Measurements from ENCODE around the gene FXN.
"Not testable (repeated sequence)": the region's sequence is repeated elsewhere in the genome, so short reads cannot be mapped to it uniquely, and the experiment has no call there.

FXN gene

GRCh38 chr9:69071059-69071458 lies 35.5 kb downstream of the FXN start:
- no peak for DNase-seq

GRCh38 chr9:69073103-69073502 lies 37.6 kb downstream of the FXN start:
- no peak for DNase-seq

- DNase-seq, result no peak
Measured at GRCh38 chr9:69074801-69075200, 39.2 kb downstream of the FXN start.

- DNase-seq, result no peak
Measured at GRCh38 chr9:69076550-69076949, 41.0 kb downstream of the FXN start.

- no peak for DNase-seq
Measured at GRCh38 chr9:69078069-69078468, 42.5 kb downstream of the FXN start.

DNA sequence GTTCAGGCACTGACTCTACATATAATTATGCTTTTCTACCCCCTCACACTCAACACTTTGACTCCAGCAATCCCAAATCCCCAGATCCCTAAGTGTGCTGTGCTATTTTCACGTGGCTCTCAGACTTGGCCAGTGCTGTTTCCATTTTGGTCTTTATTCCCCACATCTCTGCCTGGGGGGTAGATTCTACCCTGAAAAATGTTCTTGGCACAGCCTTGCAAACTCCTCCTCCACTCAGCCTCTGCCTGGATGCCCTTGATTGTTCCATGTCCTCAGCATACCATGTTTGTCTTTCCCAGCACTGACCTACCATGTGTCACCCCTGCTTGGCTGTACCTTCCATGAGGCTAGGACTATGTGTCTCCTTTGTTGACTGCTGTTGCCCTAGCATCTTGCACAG lies 43.0 kb downstream of the FXN start:
- DNase-seq, result no peak

GRCh38 chr9:69079186-69079585 lies 43.6 kb downstream of the FXN start:
- DNase-seq, result no peak

DNA sequence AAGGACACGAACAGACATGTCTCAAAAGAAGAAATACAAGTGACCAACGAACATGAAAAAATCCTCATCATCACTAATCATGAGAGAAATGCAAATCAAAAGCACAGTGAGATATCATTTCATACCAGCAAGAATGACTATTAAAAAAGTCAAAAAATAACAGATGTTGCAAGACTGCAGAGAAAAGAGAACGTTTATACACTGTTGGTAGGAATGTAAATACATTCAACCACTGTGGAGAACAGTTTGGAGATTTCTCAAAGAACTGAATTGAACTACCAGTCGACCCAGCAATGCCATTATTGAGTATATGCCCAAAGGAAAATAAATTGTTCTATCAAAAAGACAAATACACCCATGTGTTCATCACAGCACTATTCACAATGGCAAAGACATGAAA lies 45.7 kb downstream of the FXN start:
- DNase-seq, result no peak

DNA sequence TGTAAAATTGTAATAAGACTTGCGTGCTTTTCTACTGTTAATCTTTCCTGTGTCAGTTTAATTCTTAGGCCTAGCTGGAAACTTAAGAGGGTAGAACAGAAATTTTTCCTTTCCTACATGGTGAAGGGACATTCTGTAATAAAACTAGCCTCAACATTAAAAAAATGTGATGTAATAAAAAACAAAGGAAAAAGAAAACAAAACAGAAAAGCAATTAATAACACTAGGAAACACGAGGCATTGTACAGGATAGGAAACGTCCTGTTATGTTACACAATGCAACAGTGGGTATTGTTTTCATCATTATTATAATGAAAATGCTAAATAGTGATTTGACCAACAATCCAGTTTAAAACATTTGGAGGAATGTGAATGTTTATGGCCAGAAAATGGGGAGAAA lies 47.8 kb downstream of the FXN start:
- no peak for DNase-seq

GRCh38 chr9:69085569-69086283 lies 50.2 kb downstream of the FXN start:
- DNase-seq, result no peak

- no peak for DNase-seq
Measured at GRCh38 chr9:69086312-69086711, 50.8 kb downstream of the FXN start.

DNA sequence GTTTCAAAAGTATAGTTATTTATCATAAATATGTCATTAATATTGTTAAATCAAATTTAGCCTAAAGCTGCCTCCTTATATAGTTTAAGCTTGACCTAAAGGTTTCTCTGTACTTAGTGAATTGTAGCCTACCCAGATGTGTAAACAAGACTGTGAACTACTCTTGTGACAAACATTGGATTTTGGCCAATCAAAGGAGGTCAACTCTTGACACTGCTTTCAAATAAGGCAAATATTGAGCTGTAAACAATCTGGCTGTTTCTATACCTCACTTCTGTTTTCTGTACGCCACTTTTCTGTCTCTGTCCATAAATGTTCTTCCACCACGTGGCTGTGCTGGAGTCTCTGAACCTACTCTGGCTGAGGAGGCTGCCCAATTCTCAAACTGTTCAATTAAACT lies 51.2 kb downstream of the FXN start:
- no peak for DNase-seq

DNA sequence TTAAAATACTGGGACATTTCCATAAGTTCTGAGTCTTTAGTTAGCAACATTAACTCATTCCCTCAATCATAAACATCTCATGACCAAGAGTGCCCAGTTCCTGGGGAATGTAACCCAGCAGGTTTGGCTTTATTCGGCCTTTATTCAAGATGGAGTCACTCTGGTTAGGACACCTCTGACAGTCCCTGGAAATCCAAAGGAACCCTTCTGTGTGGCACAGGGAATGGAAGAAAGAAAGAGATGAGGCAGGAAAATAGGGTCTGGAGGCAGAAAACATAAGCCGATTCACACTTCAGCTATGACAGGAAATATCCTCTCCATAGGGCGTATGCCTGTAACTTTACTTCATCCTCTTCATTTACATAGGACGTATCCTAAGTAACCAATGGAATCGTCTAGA lies 53.5 kb downstream of the FXN start:
- no peak for DNase-seq

DNA sequence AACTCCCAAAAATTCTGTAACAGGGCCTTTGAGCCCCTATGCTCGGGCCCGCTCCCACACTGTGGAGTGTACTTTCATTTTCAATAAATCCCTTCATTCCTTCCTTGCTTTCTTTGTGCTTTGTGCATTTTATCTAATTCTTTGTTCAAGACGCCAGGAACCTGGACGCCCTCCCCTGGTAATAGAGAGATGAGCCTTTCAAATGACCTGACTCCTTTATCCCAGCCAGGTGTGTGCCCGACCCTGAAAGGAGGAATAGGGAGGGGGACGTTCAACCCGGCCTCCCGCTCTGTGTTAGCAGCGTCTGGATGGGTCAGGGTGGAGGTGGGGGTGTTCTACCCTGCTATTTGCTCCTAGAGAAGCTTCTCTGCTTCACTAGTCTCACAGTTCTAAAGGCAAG lies 53.9 kb downstream of the FXN start:
- DNase-seq, result no peak

- no peak for DNase-seq
Measured at GRCh38 chr9:69090140-69090750, 54.7 kb downstream of the FXN start.

GRCh38 chr9:69090946-69091345 lies 55.4 kb downstream of the FXN start:
- no peak for DNase-seq

GRCh38 chr9:69093471-69094103 lies 58.0 kb downstream of the FXN start:
- no peak for DNase-seq

DNA sequence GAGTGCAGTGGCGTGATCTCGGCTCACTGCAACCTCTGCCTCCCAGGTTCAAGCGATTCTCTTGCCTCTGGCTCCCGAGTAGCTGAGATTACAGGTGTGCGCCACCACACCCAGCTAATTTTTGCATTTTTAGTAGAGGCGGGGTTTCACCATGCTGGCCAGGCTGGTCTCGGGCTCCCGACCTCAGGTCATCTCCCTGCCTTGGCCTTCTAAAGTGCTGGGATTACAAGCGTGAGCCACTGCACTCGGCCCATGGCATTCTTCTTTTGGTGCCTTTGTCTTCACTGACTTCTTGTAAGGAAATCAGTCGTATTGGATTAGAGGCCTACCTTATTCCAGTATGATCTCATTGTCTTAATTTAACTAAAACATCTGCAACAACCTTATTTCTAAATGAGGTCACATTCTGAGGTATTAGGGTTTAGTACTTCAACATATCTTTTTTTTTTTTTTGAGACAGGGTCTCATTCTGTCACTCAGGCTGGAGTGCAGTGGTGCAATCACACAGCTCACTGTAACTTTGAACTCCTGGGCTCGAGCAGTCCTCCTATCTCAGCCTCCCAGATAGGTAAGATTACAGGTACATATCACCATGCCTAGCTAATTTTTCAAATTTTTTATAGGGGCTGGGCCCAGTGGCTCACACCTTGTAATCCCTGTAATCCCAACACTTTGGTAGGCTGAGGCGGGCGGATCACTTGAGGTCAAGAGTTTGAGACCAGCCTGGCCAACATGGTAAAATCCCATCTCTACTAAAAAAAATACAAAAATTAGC lies 59.0 kb downstream of the FXN start:
- DNase-seq, result not testable (repeated sequence)

DNA sequence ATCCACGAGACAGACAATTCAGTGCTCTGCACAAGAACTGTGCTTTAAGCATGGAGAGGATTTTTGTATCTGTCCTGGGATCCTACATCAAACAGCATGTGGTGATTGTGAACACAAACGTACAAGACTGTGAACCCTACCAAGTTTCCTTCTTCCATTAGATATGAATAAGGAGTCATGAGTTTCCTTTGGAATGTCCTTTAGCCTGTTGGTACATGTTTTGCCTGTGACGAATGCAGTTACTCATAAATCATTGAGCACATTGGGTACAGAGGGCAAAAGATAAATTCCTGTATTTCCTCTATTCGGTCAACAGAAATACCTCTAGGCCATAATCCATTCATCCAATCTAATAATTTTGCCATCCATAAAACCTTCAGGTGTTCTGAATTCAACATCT lies 61.5 kb downstream of the FXN start:
- DNase-seq, result no peak

- DNase-seq, result no peak
Measured at GRCh38 chr9:69097923-69098593, 62.5 kb downstream of the FXN start.

- DNase-seq, result not testable (repeated sequence)
Measured at GRCh38 chr9:69103348-69103996, 67.9 kb downstream of the FXN start.

GRCh38 chr9:69104830-69105527 lies 69.4 kb downstream of the FXN start:
- no peak for DNase-seq

All from stimulated activated CD4-positive, alpha-beta T cell treated with anti-CD3 and anti-CD28 coated beads, Interleukin-15, amount 100 ng/mL, for 24 hours (primary cell).